GM12878 (cell line): ENCODE measurements around the gene GNAO1. TPM values are rescaled to one million over a fixed set of nuclear protein-coding genes. Genes with fewer than 3 reads are reported as not detected.

ENCODE experiments used
- ATAC-seq: fragments of 200-7000 bp; cut with Tn5 transposase; 3 replicates; pipeline ENCODE4 v1.9.1; 2020; ENCODE audit warnings: mild to moderate bottlenecking, moderate library complexity
- BruUV-seq: library from RNA; stranded (reverse); fragments of 400-500 nt; replicated peaks from 2 replicates; lab custom pipeline; 2021; lab: Mats Ljungman, UMichigan
- CTCF ChIA-PET: fragments of 300-600 bp; sonication (Branson Sonifier 250); formaldehyde crosslinking; extraction: SDS; loops from one replicate; lab custom pipeline; 2021; ENCODE audit warnings: inconsistent platforms; lab: Yijun Ruan, JAX
- POLR2A ChIA-PET: fragments of 350-600 bp; formaldehyde crosslinking; extraction: SDS; loops from one replicate; lab custom pipeline; 2021; ENCODE audit warnings: inconsistent platforms; lab: Charles Lee
- RAD21 ChIA-PET: fragments of 300-600 bp; sonication (Branson Sonifier 250); formaldehyde crosslinking; loops from one replicate; lab custom pipeline; 2023; ENCODE audit warnings: antibody characterized with exemption; ENCODE audit not compliant: unreplicated experiment; lab: Charles Lee
- SMC1A ChIA-PET: fragments of 300-600 bp; sonication (Branson Sonifier 250); formaldehyde crosslinking; loops from one replicate; lab custom pipeline; 2023; ENCODE audit not compliant: unreplicated experiment, uncharacterized antibody; lab: Charles Lee
- DNase-seq: peaks from one replicate; pipeline ENCODE4 v3.0.0-alpha.2; 2011; ENCODE audit warnings: low read depth, low spot score
- FAIRE-seq: peaks from 3 replicates; lab custom pipeline; 2011; peaks lifted over from hg19 to GRCh38; lab: Jason Lieb, UNC
- H2AFZ ChIP-seq: 2 replicates; pipeline ENCODE4 v1.6.0; 2011; ENCODE audit warnings: low read depth, low read length, control low read depth; ENCODE audit not compliant: control insufficient read depth
- H3K27ac ChIP-seq: 2 replicates; pipeline ENCODE4 v1.5.1; 2011; ENCODE audit warnings: control low read depth; ENCODE audit not compliant: control insufficient read depth, insufficient read depth
- H3K27me3 ChIP-seq, 2 experiments: replicated peaks in 1 of 2; 2 replicates each; pipeline versions ENCODE4 v1.6.0 to v1.6.1; 2011; ENCODE audit warnings: low read length in 1 of 2; ENCODE audit not compliant: control insufficient read depth in 2 of 2, insufficient read depth in 2 of 2
- H3K36me3 ChIP-seq, 2 experiments: 2 replicates each; pipeline ENCODE4 v1.5.1; 2011; ENCODE audit warnings: low read length in 1 of 2; ENCODE audit not compliant: control insufficient read depth in 2 of 2, insufficient read depth in 2 of 2
- H3K4me1 ChIP-seq: 2 replicates; pipeline ENCODE4 v1.6.1; 2011; ENCODE audit warnings: mild to moderate bottlenecking, low read length, moderate library complexity, mixed read lengths; ENCODE audit not compliant: control insufficient read depth, insufficient read depth
- H3K4me2 ChIP-seq: 2 replicates; pipeline ENCODE4 v1.6.0; 2011; ENCODE audit warnings: control low read depth; ENCODE audit not compliant: control insufficient read depth, insufficient read depth
- H3K4me3 ChIP-seq: fragments of 200-600 bp; sonication (generic); 2 replicates; pipeline ENCODE4 v1.5.1; 2016
- H3K79me2 ChIP-seq: 2 replicates; pipeline ENCODE4 v1.6.0; 2011; ENCODE audit warnings: low read length; ENCODE audit not compliant: control insufficient read depth, insufficient read depth
- H3K9ac ChIP-seq: 2 replicates; pipeline ENCODE4 v1.8.0; 2011; ENCODE audit warnings: low read length, control low read depth, mixed read lengths; ENCODE audit not compliant: control insufficient read depth, insufficient read depth
- H3K9me3 ChIP-seq: replicated peaks from 3 replicates; pipeline ENCODE4 v1.5.1; 2011; ENCODE audit warnings: mild to moderate bottlenecking, low read length; ENCODE audit not compliant: control insufficient read depth, insufficient read depth
- H4K20me1 ChIP-seq: 2 replicates; pipeline ENCODE4 v1.6.0; 2011; ENCODE audit not compliant: control insufficient read depth, insufficient read depth
- ATF3 ChIP-seq: IDR thresholded peaks from 2 replicates; pipeline ENCODE4 v1.6.1; 2011; ENCODE audit warnings: low read depth, mild to moderate bottlenecking, low read length, moderate library complexity, borderline replicate concordance; ENCODE audit errors: extremely low read depth
- BCLAF1 ChIP-seq: fragments of 450-650 bp; IDR thresholded peaks from 2 replicates; pipeline ENCODE4 v1.6.1; 2017; ENCODE audit warnings: antibody characterized with exemption, mild to moderate bottlenecking, moderate library complexity
- CHD1 ChIP-seq: IDR thresholded peaks from 2 replicates; pipeline ENCODE4 v1.6.1; 2012; ENCODE audit warnings: low read depth, low read length, improper control_type of control experiment
- CTCF ChIP-seq, 3 experiments: IDR thresholded peaks in 2 of 3; conservative IDR thresholded peaks in 1 of 3; 2 replicates each; pipeline ENCODE4 v1.5.1; 2011; ENCODE audit warnings: low read depth in 3 of 3, low read length in 3 of 3, mild to moderate bottlenecking in 3 of 3, control low read depth in 2 of 3, moderate library complexity in 2 of 3, inconsistent platforms in 1 of 3, mixed read lengths in 1 of 3; ENCODE audit not compliant: control insufficient read depth in 2 of 3, insufficient read depth in 1 of 3; ENCODE audit errors: extremely low read depth in 1 of 3
- EGR1 ChIP-seq, 2 experiments: IDR thresholded peaks; 1 replicate in 1 of 2; 2 replicates in 1 of 2; pipeline ENCODE4 v1.6.1; 2011 to 2012; ENCODE audit warnings: low read depth in 2 of 2, low read length in 2 of 2, borderline replicate concordance in 1 of 2, mild to moderate bottlenecking in 1 of 2, moderate library complexity in 1 of 2
- IKZF1 ChIP-seq: fragments of 450-650 bp; conservative IDR thresholded peaks from 2 replicates; pipeline ENCODE4 v1.6.1; 2017; ENCODE audit warnings: antibody characterized with exemption, mild to moderate bottlenecking
- NFYA ChIP-seq: IDR thresholded peaks from 2 replicates; pipeline ENCODE4 v1.6.1; 2011; ENCODE audit warnings: low read depth, mild to moderate bottlenecking, low read length, improper control_type of control experiment, borderline replicate concordance
- POLR2AphosphoS2 ChIP-seq: IDR thresholded peaks from 2 replicates; pipeline ENCODE4 v1.6.1; 2011; ENCODE audit warnings: low read depth, mild to moderate bottlenecking, low read length, improper control_type of control experiment, moderate library complexity
- RELA ChIP-seq: fragments of 450-650 bp; IDR thresholded peaks from 2 replicates; pipeline ENCODE4 v1.8.0; 2014; ENCODE audit warnings: borderline replicate concordance; ENCODE audit not compliant: partially characterized antibody
- SRF ChIP-seq, 2 experiments: IDR thresholded peaks; 2 replicates each; pipeline ENCODE4 v1.6.1; 2011; ENCODE audit warnings: low read depth in 2 of 2, low read length in 2 of 2, mild to moderate bottlenecking in 1 of 2, moderate library complexity in 1 of 2
- TBL1XR1 ChIP-seq: IDR thresholded peaks from 2 replicates; pipeline ENCODE4 v1.6.1; 2012; ENCODE audit warnings: low read depth, low read length, improper control_type of control experiment
- WGBS: methylation state at CpG from one replicate; pipeline ENCODE4 v1.1.6; 2016; ENCODE audit warnings: low lambda C conversion rate; ENCODE audit not compliant: insufficient replicate concordance, insufficient coverage; ENCODE audit errors: missing lambda C conversion rate; 5-methylcytosine and 5-hydroxymethylcytosine counted together
- in situ Hi-C: fragments of 300-500 bp; cut with MboI; formaldehyde crosslinking; loops from 9 replicates; pipeline ENCODE4 v1.14.3; 2018; ENCODE audit warnings: mixed read lengths
- intact Hi-C: fragments of 100-400 bp; cut with micrococcal nuclease; formaldehyde crosslinking; loops from one replicate; pipeline ENCODE4 v1.14.2; 2022; ENCODE audit not compliant: unreplicated experiment
- polyA plus RNA-seq, 11 experiments: library from polyadenylated mRNA; depleted of rRNA in 4 of 11; unstranded in 6 of 11; stranded (reverse) in 5 of 11; fragments of >200 nt; fragmentation: Nextera tagmentation in 4 of 11; fragmentation: Illumina TruSeq in 1 of 11; extraction: Ambion mirVana in 4 of 11; extraction: Trizol in 1 of 11; gene quantifications; 1 replicate in 1 of 11; 2 replicates in 10 of 11; pipeline versions ENCODE4 v1.2.1 to v1.2.3, GENCODE V29; 2011 to 2016; ENCODE audit warnings: inconsistent platforms in 2 of 11, missing spikeins in 2 of 11, low read depth in 1 of 11
- total RNA-seq, 4 experiments: library from RNA; depleted of rRNA in 3 of 4; stranded (reverse); fragments of >200 nt in 3 of 4; fragmentation: Illumina TruSeq in 1 of 4; extraction: Trizol in 1 of 4; gene quantifications; 2 replicates each; pipeline versions ENCODE4 v1.2.1 to v1.2.3, GENCODE V29; 2013 to 2021

GNAO1 gene
- total and polyA plus RNA-seq, 10 of the 15 experiments (the other 5 are each of a cell fraction or from before 2014, with no cell fraction given) = 0.05 to 0.28 (median 0.14) TPM; not detected in 6

- TF ChIP-seq IKZF1 = peak; percentile 79
- TF ChIP-seq, all 136 proteins: peak for 13
Observed at GRCh38 chr16:56199164-56199563, 7.9 kb downstream of the GNAO1 start (continued).

- RAD21 ChIA-PET = no interaction called here
- H3K27ac ChIP-seq = no peak overlapping the region
- H3K9ac ChIP-seq = no peak overlapping the region
- WGBS = 20% methylated on average over 1 of the region's 1 CpG
- no peaks in the 10 kb centered on the region; the same call in 2 of the 3 replicates for H3K9me3 ChIP-seq
- no peaks in the 10 kb centered on the region for H3K27me3 ChIP-seq
- in situ Hi-C loops (loop anchor here (5.0 kb wide), 1 partner anchor 254 kb away; no protein-coding TSS in a partner anchor), intact Hi-C loops (no loop called here)
- DNase-seq (no peak), FAIRE-seq (no peak), ATAC-seq (no peak)
- no peak overlapping the region for H3K4me3 ChIP-seq
- H3K4me2 ChIP-seq = no peak overlapping the region
- POLR2A ChIA-PET = no interaction called here
- H4K20me1 ChIP-seq = no peaks in the 10 kb centered on the region
- TF ChIP-seq IKZF1 (no peak), TBL1XR1 (no peak), NFYA (no peak), EGR1 (IDR thresholded peaks at IDR 0.05; ENCODE audit: borderline replicate concordance in 1 of 2, low read depth in 2 of 2, low read length in 2 of 2) (no peak), SRF (IDR thresholded peaks at IDR 0.05; ENCODE audit: low read depth in 2 of 2, low read length in 2 of 2) (no peak), CHD1 (no peak), ATF3 (no peak), CTCF (IDR thresholded peaks at IDR 0.05 in 2 of 3, conservative IDR thresholded peaks at IDR 0.05 in 1 of 3; ENCODE audit: control insufficient read depth in 2 of 3, extremely low read depth in 1 of 3, insufficient read depth in 1 of 3, low read depth in 3 of 3, low read length in 3 of 3) (no peak), POLR2AphosphoS2 (no peak), BCLAF1 (no peak), RELA (no peak)
- BruUV-seq = no TSS peak
- no peak overlapping the region for H2AFZ ChIP-seq
- SMC1A ChIA-PET = no interaction called here
- peaks cover 22% of the 10 kb centered on the region for H3K4me1 ChIP-seq
- no peaks in the 10 kb centered on the region for H3K36me3 ChIP-seq
- H3K79me2 ChIP-seq = no peaks in the 10 kb centered on the region
- CTCF ChIA-PET = no interaction called here
Observed at GRCh38 chr16:56201030-56201429, 9.7 kb downstream of the GNAO1 start.
